CD1c-positive myeloid dendritic cell (primary cell): Measurements from ENCODE around the gene NTNG2.
"Not testable (repeated sequence)": the region's sequence is repeated elsewhere in the genome, so short reads cannot be mapped to it uniquely, and the experiment has no call there.

Experiments
- DNase-seq: peaks from one replicate; pipeline ENCODE4 v3.0.0-alpha.2; 2016; ENCODE audit errors: extremely low spot score

NTNG2 gene

GRCh38 chr9:132250324-132251262 is 88.7 kb downstream of the NTNG2 start:
- DNase-seq = no peak

GRCh38 chr9:132260846-132261245 is 99.0 kb downstream of the NTNG2 start:
- no peak for DNase-seq

- no peak for DNase-seq
Measured at GRCh38 chr9:132266017-132266416, 104.2 kb downstream of the NTNG2 start.

GRCh38 chr9:132267660-132268059 is 105.8 kb downstream of the NTNG2 start:
- no peak for DNase-seq

GRCh38 chr9:132268725-132269352 is 107.0 kb downstream of the NTNG2 start:
- DNase-seq = peak; percentile 64

- DNase-seq = not testable (repeated sequence)
Measured at GRCh38 chr9:132269704-132270516, 108.1 kb downstream of the NTNG2 start.

- no peak for DNase-seq
Measured at GRCh38 chr9:132274861-132275260, 113.0 kb downstream of the NTNG2 start.

- DNase-seq = no peak
Measured at GRCh38 chr9:132283165-132283564, 121.3 kb downstream of the NTNG2 start.

- DNase-seq = no peak
Measured at GRCh38 chr9:132283863-132284262, 122.0 kb downstream of the NTNG2 start.

- no peak for DNase-seq
Measured at GRCh38 chr9:132287256-132287760, 125.5 kb downstream of the NTNG2 start.

- no peak for DNase-seq
Measured at GRCh38 chr9:132288361-132288760, 126.5 kb downstream of the NTNG2 start.

GRCh38 chr9:132288966-132289365 is 127.1 kb downstream of the NTNG2 start:
- no peak for DNase-seq

- DNase-seq = no peak
Measured at GRCh38 chr9:132293145-132293721, 131.4 kb downstream of the NTNG2 start.
